ENCODE data around the gene MRPL14.

Gene MRPL14

GRCh38 chr6:44064948-44065272, 62.3 kb downstream of the MRPL14 start:
- DNase-seq (ENCODE audit: low read depth) = no peak

DNA sequence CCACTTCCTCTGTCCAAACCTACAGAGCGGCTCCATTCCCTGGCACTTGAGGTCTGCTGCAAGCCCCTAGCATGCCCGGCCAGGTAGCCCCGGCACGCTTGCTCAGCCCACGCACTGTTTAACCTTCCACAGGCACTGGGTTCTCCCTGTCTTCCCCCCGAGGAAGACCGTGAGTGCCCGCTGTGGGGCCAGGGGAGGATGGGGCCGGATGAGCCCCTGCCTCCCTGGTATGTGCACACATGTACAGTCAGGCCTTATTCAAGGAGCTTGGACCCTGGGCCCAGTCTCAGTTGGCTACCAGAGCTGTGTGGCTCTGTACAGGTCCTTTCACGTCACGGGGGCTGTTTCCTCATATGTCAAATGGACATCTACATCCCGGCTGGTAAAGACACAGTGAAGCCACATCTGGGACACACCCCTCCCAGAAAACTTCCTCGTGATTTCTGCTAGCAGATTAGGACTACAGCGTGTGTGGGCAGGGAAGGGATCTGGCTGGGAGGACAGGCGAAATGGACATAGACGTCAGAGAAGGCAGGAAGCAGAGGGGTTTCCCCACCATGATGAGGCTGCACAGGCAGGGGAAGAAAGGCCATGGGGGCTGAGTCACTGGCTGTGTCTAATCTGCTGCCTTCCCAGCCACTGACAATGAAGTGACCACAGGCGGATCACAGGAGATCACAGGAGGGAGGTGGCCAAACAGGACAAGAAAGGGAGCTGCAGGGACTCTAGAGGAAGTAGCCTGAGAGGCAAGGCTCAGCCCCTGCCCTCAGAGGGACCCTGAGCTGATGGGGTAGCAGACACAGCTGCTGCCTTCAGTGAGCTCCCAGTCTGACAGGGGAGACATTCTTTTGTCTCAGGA, 62.9 kb downstream of the MRPL14 start:
- DNase-seq (ENCODE audit: low read depth) = no peak

DNA sequence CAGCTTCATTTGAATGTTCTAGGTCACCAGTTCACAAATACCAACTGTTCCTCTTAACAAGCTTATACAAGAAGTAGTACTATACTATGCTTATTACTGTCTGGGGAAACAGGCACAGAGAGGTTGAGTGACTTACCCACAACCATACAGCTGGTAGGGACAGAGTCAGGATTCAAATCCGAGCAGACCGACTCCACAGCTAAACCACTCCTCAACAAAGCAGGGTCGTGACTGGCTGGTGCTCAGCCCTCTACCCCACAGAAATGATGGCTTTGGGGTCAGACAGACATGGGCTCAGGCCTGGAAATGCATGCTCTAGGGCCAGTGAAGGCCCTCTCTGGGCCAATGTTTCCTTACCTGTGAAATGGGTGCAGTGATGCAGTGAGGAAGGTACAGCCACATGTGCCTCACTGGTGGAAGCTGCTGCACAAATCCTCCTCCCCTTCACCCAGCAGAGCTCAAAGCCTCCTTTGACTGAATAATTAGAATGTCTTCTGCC, 63.6 kb downstream of the MRPL14 start:
- DNase-seq (ENCODE audit: low read depth) = no peak

Data from stimulated activated CD4-positive, alpha-beta T cell treated with anti-CD3 and anti-CD28 coated beads, Interleukin-2, amount 100 ng/mL, for 4 hours (primary cell).